T-cell (primary cell): ENCODE results near the gene DCLK2. TPM values are rescaled to one million over a fixed set of nuclear protein-coding genes. Genes with fewer than 3 reads are reported as not detected.

Experiments used
- ATAC-seq, 4 experiments: fragments of 200-7000 bp in 3 of 4; fragments of 150-1000 bp in 1 of 4; cut with Tn5 transposase; replicated peaks in 1 of 4; 1 replicate in 3 of 4; 2 replicates in 1 of 4; pipeline ENCODE4 v1.10.0; 2021; ENCODE audit warnings: moderate library complexity in 3 of 4, mild to moderate bottlenecking in 2 of 4, moderate number of reproducible peaks in 1 of 4
- CTCF ChIA-PET, 2 donors: fragments of 300-600 bp; sonication (Branson Sonifier 250); formaldehyde crosslinking; loops; one replicate each; lab custom pipeline; 2022; ENCODE audit warnings: antibody characterized with exemption in 2 of 2; lab: Charles Lee
- POLR2A ChIA-PET, 2 donors: fragments of 300-600 bp; sonication (Branson Sonifier 250); formaldehyde crosslinking; loops; one replicate each; lab custom pipeline; 2022; ENCODE audit warnings: antibody characterized with exemption in 2 of 2; lab: Charles Lee
- DNase-seq, 35 experiments: peaks; one replicate each; pipeline versions ENCODE4 v3.0.0 to v3.0.0-alpha.2; 2013 to 2023
- H3K27ac ChIP-seq: one replicate; pipeline ENCODE4 v1.5.1; 2013; ENCODE audit warnings: low read length
- H3K27me3 ChIP-seq, 2 experiments: replicated peaks in 1 of 2; 1 replicate in 1 of 2; 2 replicates in 1 of 2; pipeline versions ENCODE4 v1.6.1 to v1.7.0; 2013; ENCODE audit warnings: low read length in 1 of 2, mixed read lengths in 1 of 2; ENCODE audit not compliant: control insufficient read depth in 2 of 2, insufficient read depth in 2 of 2; ENCODE audit errors: extremely low read depth in 1 of 2
- H3K36me3 ChIP-seq, 2 donors: 1 replicate in 1 of 2; 2 replicates in 1 of 2; pipeline versions ENCODE4 v1.6.1 to v1.7.0; 2013; ENCODE audit warnings: low read length in 1 of 2; ENCODE audit not compliant: control insufficient read depth in 2 of 2, insufficient read depth in 1 of 2; ENCODE audit errors: extremely low read depth in 1 of 2
- H3K4me1 ChIP-seq, 2 experiments: 1 replicate in 1 of 2; 2 replicates in 1 of 2; pipeline versions ENCODE4 v1.6.1 to v1.7.0; 2013; ENCODE audit warnings: low read length in 2 of 2, mixed read lengths in 1 of 2; ENCODE audit not compliant: insufficient read depth in 2 of 2, control insufficient read depth in 1 of 2; ENCODE audit errors: extremely low read depth in 1 of 2
- H3K4me3 ChIP-seq, 2 donors: 1 replicate in 1 of 2; 2 replicates in 1 of 2; pipeline versions ENCODE4 v1.5.1 to v1.7.0; 2013; ENCODE audit warnings: mild to moderate bottlenecking in 2 of 2, low read length in 1 of 2, moderate library complexity in 1 of 2; ENCODE audit not compliant: control insufficient read depth in 1 of 2; ENCODE audit errors: extremely low read depth in 1 of 2
- H3K9me3 ChIP-seq: 2 replicates; pipeline ENCODE4 v1.7.0; 2013
- H3K27ac Mint-ChIP-seq, 2 donors: one replicate each; pipeline ENCODE4 v1.8.0; 2020 to 2021; ENCODE audit warnings: mild to moderate bottlenecking in 2 of 2, mixed read lengths in 2 of 2
- H3K27me3 Mint-ChIP-seq, 2 donors: one replicate each; pipeline ENCODE4 v1.8.0; 2021 to 2022; ENCODE audit warnings: mixed read lengths in 2 of 2
- H3K36me3 Mint-ChIP-seq: one replicate; pipeline ENCODE4 v1.8.0; 2021; ENCODE audit warnings: mixed read lengths
- H3K4me1 Mint-ChIP-seq, 3 donors: one replicate each; pipeline ENCODE4 v1.8.0; 2020 to 2022; ENCODE audit warnings: mixed read lengths in 3 of 3, mild to moderate bottlenecking in 1 of 3
- H3K4me3 Mint-ChIP-seq, 3 donors: one replicate each; pipeline ENCODE4 v1.8.0; 2020 to 2022; ENCODE audit warnings: mild to moderate bottlenecking in 3 of 3, mixed read lengths in 3 of 3, moderate library complexity in 3 of 3
- H3K9me3 Mint-ChIP-seq, 3 donors: one replicate each; pipeline ENCODE4 v1.8.0; 2020 to 2022; ENCODE audit warnings: mixed read lengths in 3 of 3
- WGBS: methylation state at CpG from one replicate; pipeline ENCODE4 v1.1.5; 2013; ENCODE audit warnings: missing lambda C conversion rate; ENCODE audit not compliant: insufficient coverage; 5-methylcytosine and 5-hydroxymethylcytosine counted together
- total RNA-seq, 35 experiments: library from RNA in 6 of 35; stranded (reverse) in 6 of 35; fragments of 120-200 nt in 1 of 35; gene quantifications; one replicate each; pipeline versions ENCODE4 v1.2.1 to v1.2.4 and lab custom pipeline; 2013 to 2026

The DCLK2 gene
- total RNA-seq, 5 donors from 2014 or later (not counting 1 experiment from before 2014, with no cell fraction given), result 0.10 to 0.35 (median 0.15) TPM; not detected in 2

DNA sequence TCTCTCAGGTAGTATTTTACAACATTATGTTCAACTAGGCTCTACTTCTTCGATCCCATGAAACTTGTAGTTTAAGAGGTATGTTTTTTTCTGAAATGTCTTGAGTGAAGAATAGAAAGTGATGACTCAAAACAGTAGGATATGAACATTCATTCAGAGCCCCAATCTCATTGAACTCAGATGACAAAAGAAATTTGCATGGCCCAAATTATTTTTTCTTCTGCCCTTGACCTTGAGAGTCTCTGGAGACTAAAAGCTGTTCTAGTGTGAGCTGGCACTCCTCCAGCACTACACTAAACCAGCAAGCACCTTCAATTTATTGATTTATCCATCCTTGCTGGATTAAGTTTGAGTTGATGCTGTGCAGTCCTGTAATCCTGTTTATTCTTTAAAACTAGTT is 4.0 kb downstream of the DCLK2 start:
- ATAC-seq (no peak), DNase-seq (no peak)
- Mint-ChIP-seq H3K27ac (no peak overlapping the region), H3K36me3 (no peaks in the 10 kb centered on the region), H3K4me3 (no peak overlapping the region), H3K27me3 (peaks cover 24 to 26% of the 10 kb centered on the region in 2 donors), H3K9me3 (no peaks in the 10 kb centered on the region), H3K4me1 (peaks cover 0 to 5% (median 4%) of the 10 kb centered on the region in 3 donors)
- WGBS, result no CpG with 5 or more reads among the region's 1 CpG
- no peaks in the 10 kb centered on the region for H3K36me3 ChIP-seq
- ChIA-PET POLR2A (no interaction called here), CTCF (no interaction called here)
- no peak overlapping the region for H3K4me3 ChIP-seq
- H3K4me1 ChIP-seq, result peaks cover 0 to 11% of the 10 kb centered on the region in 2 experiments
- H3K27me3 ChIP-seq, result peaks cover 5 to 25% of the 10 kb centered on the region in 2 experiments
- no peak overlapping the region for H3K27ac ChIP-seq
- H3K9me3 ChIP-seq, result no peaks in the 10 kb centered on the region

DNA sequence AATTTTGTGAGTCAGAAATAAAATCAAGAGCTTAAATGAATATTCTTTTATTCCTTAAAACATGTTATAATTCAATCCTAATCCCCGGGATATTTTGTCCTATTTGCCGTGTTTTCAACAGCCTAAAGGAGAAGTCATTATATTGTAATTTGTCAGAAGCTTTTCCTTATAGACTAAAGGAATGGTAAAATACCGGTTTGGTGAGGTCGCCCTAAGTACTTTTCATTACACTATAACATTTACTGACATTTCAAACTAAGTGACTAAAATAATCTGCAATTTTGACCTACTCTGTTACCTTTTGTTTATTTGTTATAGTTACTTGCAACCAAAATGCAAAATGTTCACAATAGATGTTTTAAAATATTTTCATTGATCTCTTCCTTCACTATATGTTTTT is 8.8 kb downstream of the DCLK2 start:
- no peaks in the 10 kb centered on the region for H3K27me3 ChIP-seq
- H3K27ac ChIP-seq, result no peak overlapping the region
- H3K4me1 ChIP-seq, result no peaks in the 10 kb centered on the region
- H3K9me3 ChIP-seq, result no peaks in the 10 kb centered on the region
- ChIA-PET CTCF (no interaction called here), POLR2A (no interaction called here)
- Mint-ChIP-seq H3K4me3 (no peak overlapping the region), H3K36me3 (no peaks in the 10 kb centered on the region), H3K27me3 (peaks cover 8 to 20% of the 10 kb centered on the region in 2 donors), H3K4me1 (no peaks in the 10 kb centered on the region), H3K27ac (no peak overlapping the region), H3K9me3 (no peaks in the 10 kb centered on the region)
- no CpG with 5 or more reads among the region's 4 CpGs for WGBS
- no peaks in the 10 kb centered on the region for H3K36me3 ChIP-seq
- no peak overlapping the region for H3K4me3 ChIP-seq
- ATAC-seq (no peak), DNase-seq (no peak)

GRCh38 chr4:150089732-150090131 is 11.5 kb downstream of the DCLK2 start:
- 92% methylated on average over 2 of the region's 5 CpGs for WGBS
- no peaks in the 10 kb centered on the region for H3K9me3 Mint-ChIP-seq
- no peak overlapping the region for H3K4me3 Mint-ChIP-seq
- Histone ChIP-seq H3K4me3 (no peak overlapping the region), H3K27me3 (no peaks in the 10 kb centered on the region), H3K36me3 (no peaks in the 10 kb centered on the region), H3K9me3 (no peaks in the 10 kb centered on the region), H3K4me1 (no peaks in the 10 kb centered on the region), H3K27ac (no peak overlapping the region)
- no peak overlapping the region for H3K27ac Mint-ChIP-seq
- ChIA-PET CTCF (no interaction called here), POLR2A (no interaction called here)
- peaks cover 4 to 14% of the 10 kb centered on the region in 2 donors for H3K27me3 Mint-ChIP-seq
- H3K36me3 Mint-ChIP-seq, result no peaks in the 10 kb centered on the region
- DNase-seq (no peak), ATAC-seq (no peak)
- no peaks in the 10 kb centered on the region for H3K4me1 Mint-ChIP-seq

- 88% methylated on average over 1 of the region's 6 CpGs for WGBS
- DNase-seq, result no peak
- Mint-ChIP-seq H3K36me3 (no peaks in the 10 kb centered on the region), H3K4me3 (no peak overlapping the region), H3K4me1 (no peaks in the 10 kb centered on the region), H3K27me3 (peaks cover 4 to 9% of the 10 kb centered on the region in 2 donors), H3K9me3 (no peaks in the 10 kb centered on the region), H3K27ac (no peak overlapping the region)
- POLR2A ChIA-PET, result no interaction called here
- ATAC-seq, result no peak
- CTCF ChIA-PET, result no interaction called here
- Histone ChIP-seq H3K9me3 (no peaks in the 10 kb centered on the region), H3K4me1 (no peaks in the 10 kb centered on the region), H3K36me3 (no peaks in the 10 kb centered on the region), H3K27me3 (no peaks in the 10 kb centered on the region), H3K4me3 (no peak overlapping the region), H3K27ac (no peak overlapping the region)
Observed at GRCh38 chr4:150090836-150091235, 12.6 kb downstream of the DCLK2 start.

GRCh38 chr4:150094676-150095075 is 16.4 kb downstream of the DCLK2 start:
- POLR2A ChIA-PET, result no interaction called here
- CTCF ChIA-PET, result interaction anchor here in 1 of 2 donors (0.5 kb wide), 1 partner anchor 770 kb away, joined by 5 read pairs; no protein-coding TSS in a partner anchor

GRCh38 chr4:150096625-150097024 is 18.4 kb downstream of the DCLK2 start:
- Histone ChIP-seq H3K4me3 (no peak overlapping the region), H3K9me3 (no peaks in the 10 kb centered on the region), H3K27me3 (peaks cover 0 to 4% of the 10 kb centered on the region in 2 experiments), H3K36me3 (no peaks in the 10 kb centered on the region), H3K27ac (no peak overlapping the region), H3K4me1 (no peaks in the 10 kb centered on the region)
- WGBS, result 93% methylated on average over 3 of the region's 3 CpGs
- Mint-ChIP-seq H3K4me3 (no peak overlapping the region), H3K4me1 (no peaks in the 10 kb centered on the region), H3K27ac (no peak overlapping the region), H3K9me3 (no peaks in the 10 kb centered on the region), H3K36me3 (no peaks in the 10 kb centered on the region), H3K27me3 (peaks cover 0 to 4% of the 10 kb centered on the region in 2 donors)
- DNase-seq, result no peak
- CTCF ChIA-PET, result no interaction called here
- POLR2A ChIA-PET, result no interaction called here
- no peak for ATAC-seq

More at GRCh38 chr4:150094676-150095075, 16.4 kb downstream of the DCLK2 start:
- no peaks in the 10 kb centered on the region for H3K4me1 Mint-ChIP-seq
- 100% methylated on average over 1 of the region's 1 CpG for WGBS
- no peaks in the 10 kb centered on the region for H3K4me1 ChIP-seq
- no peak overlapping the region for H3K27ac Mint-ChIP-seq
- no peaks in the 10 kb centered on the region for H3K27me3 ChIP-seq
- no peak for ATAC-seq
- H3K36me3 ChIP-seq, result no peaks in the 10 kb centered on the region
- no peak for DNase-seq
- peaks cover 0 to 4% of the 10 kb centered on the region in 2 donors for H3K27me3 Mint-ChIP-seq
- no peak overlapping the region for H3K4me3 ChIP-seq
- H3K4me3 Mint-ChIP-seq, result no peak overlapping the region
- H3K9me3 Mint-ChIP-seq, result no peaks in the 10 kb centered on the region
- no peaks in the 10 kb centered on the region for H3K36me3 Mint-ChIP-seq
- no peak overlapping the region for H3K27ac ChIP-seq
- no peaks in the 10 kb centered on the region for H3K9me3 ChIP-seq

DNA sequence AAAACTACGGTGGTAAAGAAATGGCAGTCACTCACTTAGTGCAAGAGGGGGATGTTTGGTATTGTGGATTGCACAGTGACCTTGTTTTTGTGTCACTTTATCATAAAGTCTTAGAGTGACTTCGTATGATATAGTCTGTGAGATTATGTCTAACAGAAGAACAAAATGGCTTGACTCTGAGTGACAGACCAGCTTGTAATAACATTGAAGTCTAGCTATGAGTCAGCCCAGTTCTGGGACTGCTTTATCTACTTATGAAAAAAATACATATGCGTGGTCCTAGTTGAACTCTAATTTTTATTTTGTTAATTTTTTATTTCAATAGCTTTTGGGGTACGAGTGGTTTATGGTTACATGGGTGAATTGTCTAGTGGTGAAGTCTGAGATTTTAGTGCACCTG is 20.0 kb downstream of the DCLK2 start:
- Mint-ChIP-seq H3K4me3 (no peak overlapping the region), H3K9me3 (no peaks in the 10 kb centered on the region), H3K27me3 (peaks cover 5 to 10% of the 10 kb centered on the region in 2 donors), H3K27ac (no peak overlapping the region), H3K36me3 (no peaks in the 10 kb centered on the region), H3K4me1 (no peaks in the 10 kb centered on the region)
- Histone ChIP-seq H3K9me3 (no peaks in the 10 kb centered on the region), H3K27ac (no peak overlapping the region), H3K4me3 (no peak overlapping the region), H3K4me1 (no peaks in the 10 kb centered on the region), H3K36me3 (no peaks in the 10 kb centered on the region), H3K27me3 (peaks cover 0 to 9% of the 10 kb centered on the region in 2 experiments)
- ChIA-PET CTCF (no interaction called here), POLR2A (no interaction called here)
- ATAC-seq (no peak), DNase-seq (no peak)
- WGBS, result 70% methylated on average over 1 of the region's 4 CpGs
